ENCODE data around the gene NOSIP. TPM values are rescaled to one million over a fixed set of nuclear protein-coding genes. Genes with fewer than 3 reads are reported as not detected.

The NOSIP gene
- polyA plus RNA-seq, 1 of the 3 experiments (the other 2 are of a cell fraction), result 128 TPM

GRCh38 chr19:49559443-49559842, 20.9 kb downstream of the NOSIP start:
- no peak for DNase-seq
- 92% methylated on average over 3 of the region's 3 CpGs for WGBS (ENCODE audit: low lambda C conversion rate)
- no peak overlapping the region for H3K4me2 ChIP-seq
- no peaks in the 10 kb centered on the region for H3K9me3 ChIP-seq
- 0 out of 2 replicates have a peak, but pooled peaks cover 13% of the 10 kb centered on the region for H4K20me1 ChIP-seq (ENCODE audit: insufficient read depth)
- ChIA-PET POLR2A (no interaction called here), CTCF (interaction anchor here (0.6 to 6.9 kb wide), 6 partner anchors 11 to 121 kb away, joined by 3 to 79 read pairs (median 10); no protein-coding TSS in a partner anchor)
- no peak overlapping the region for H3K9ac ChIP-seq
- no peaks in the 10 kb centered on the region; a peak in 1 of 4 replicates for H3K4me1 ChIP-seq (ENCODE audit: control insufficient read depth in 1 of 2, insufficient read depth in 2 of 2, low read depth in 1 of 2, low read length in 1 of 2)
- H2AFZ ChIP-seq (ENCODE audit: low read depth), result no peak overlapping the region
- TF ChIP-seq IRF3 (IDR thresholded peaks at IDR 0.05; ENCODE audit: low read depth, low read length) (no peak), TCF12 (IDR thresholded peaks at IDR 0.05) (no peak), NRF1 (IDR thresholded peaks at IDR 0.05; ENCODE audit: low read depth, low read length) (no peak), REST (IDR thresholded peaks at IDR 0.05; ENCODE audit: low read depth, low read length) (no peak), TAF1 (IDR thresholded peaks at IDR 0.05; ENCODE audit: borderline replicate concordance, low read depth, low read length) (no peak), YY1 (IDR thresholded peaks at IDR 0.05; ENCODE audit: low read depth) (no peak), GATA2 (CRISPR knock-in tag; IDR thresholded peaks at IDR 0.05) (no peak), FOXJ3 (CRISPR knock-in tag; IDR thresholded peaks at IDR 0.05) (no peak), SMC3 (IDR thresholded peaks at IDR 0.05; ENCODE audit: low read depth, low read length) (no peak), CTCF (IDR thresholded peaks at IDR 0.05) (no peak), USF2 (IDR thresholded peaks at IDR 0.05; ENCODE audit: borderline replicate concordance, low read depth, low read length) (no peak), FOXM1 (IDR thresholded peaks at IDR 0.05; ENCODE audit: low read depth) (no peak), RFX5 (IDR thresholded peaks at IDR 0.05; ENCODE audit: low read length) (no peak), SIN3A (IDR thresholded peaks at IDR 0.05; ENCODE audit: borderline replicate concordance, low read depth, low read length) (no peak), ELF1 (IDR thresholded peaks at IDR 0.05) (no peak), CHD2 (IDR thresholded peaks at IDR 0.05; ENCODE audit: low read length, partially characterized antibody) (no peak), ZBTB33 (IDR thresholded peaks at IDR 0.05; ENCODE audit: borderline replicate concordance, low read depth) (no peak), RXRA (IDR thresholded peaks at IDR 0.05; ENCODE audit: borderline replicate concordance, low read depth) (no peak), EZH2phosphoT487 (IDR thresholded peaks at IDR 0.05; ENCODE audit: borderline replicate concordance, low read depth) (no peak)
- peaks cover 34% of the 10 kb centered on the region for H3K79me2 ChIP-seq (ENCODE audit: insufficient read depth)
- peaks cover 18 to 44% of the 10 kb centered on the region in 2 experiments for H3K36me3 ChIP-seq (replicated peaks in 1 of 2; ENCODE audit: control insufficient read depth in 1 of 2, insufficient read depth in 2 of 2, low read length in 1 of 2)
- no peaks in the 10 kb centered on the region for H3K27me3 ChIP-seq (ENCODE audit: insufficient read depth)
- H3K9me2 ChIP-seq, result no peaks in the 10 kb centered on the region
- H3K27ac ChIP-seq (ENCODE audit: low read depth in 2 of 2, low read length in 1 of 2), result no peak overlapping the region
- no peak overlapping the region for H3K4me3 ChIP-seq (ENCODE audit: low read depth in 2 of 2, low read length in 1 of 2)
- peaks cover 4% of the 10 kb centered on the region for H3F3A ChIP-seq (replicated peaks; ENCODE audit: insufficient read depth)
